ENCODE data around the gene STH.

STH gene

DNA sequence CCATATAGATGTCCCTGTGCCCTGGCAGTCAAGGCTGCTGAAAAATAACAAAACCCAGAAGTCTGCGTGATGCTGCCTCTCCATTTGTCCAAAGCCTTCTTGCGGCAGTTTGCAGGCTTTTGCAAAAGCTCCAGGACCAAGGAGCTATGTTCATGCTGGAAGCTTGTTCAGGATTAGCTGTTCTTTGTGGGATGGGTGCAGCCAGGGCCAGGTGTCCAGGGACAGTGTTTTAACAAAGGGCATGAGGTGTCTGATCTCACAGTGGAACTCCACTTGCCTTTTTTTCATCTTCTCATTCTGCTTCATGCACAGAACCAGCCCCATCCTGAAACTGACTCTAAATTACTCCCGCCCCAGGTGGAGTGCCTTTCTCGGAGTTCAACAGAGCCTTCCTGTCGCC, 31.7 kb upstream of the STH start:
- no peak for DNase-seq (ENCODE audit: low read depth in 4 of 4, low spot score in 1 of 4)

- DNase-seq (ENCODE audit: low read depth in 4 of 4, low spot score in 1 of 4) = no peak
Measured at GRCh38 chr17:45968732-45969131, 30.3 kb upstream of the STH start.

DNA sequence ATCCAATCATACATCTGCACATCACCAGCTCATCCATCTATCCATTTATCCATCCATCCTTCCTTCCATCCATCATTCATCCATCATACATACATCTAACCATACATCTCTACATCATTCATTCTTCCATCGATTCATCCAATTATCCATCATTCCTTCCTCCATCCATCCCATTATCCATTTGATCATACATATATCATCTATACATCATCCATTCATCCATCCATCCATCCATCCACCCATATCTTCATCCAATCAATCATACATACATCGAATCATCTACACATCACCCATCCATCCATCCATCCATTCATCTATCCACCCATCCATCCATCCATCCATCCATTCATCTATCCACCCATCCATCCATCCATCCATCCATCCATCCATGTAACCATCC, 29.3 kb upstream of the STH start:
- no peak for DNase-seq (ENCODE audit: low read depth in 4 of 4, low spot score in 1 of 4)

DNA sequence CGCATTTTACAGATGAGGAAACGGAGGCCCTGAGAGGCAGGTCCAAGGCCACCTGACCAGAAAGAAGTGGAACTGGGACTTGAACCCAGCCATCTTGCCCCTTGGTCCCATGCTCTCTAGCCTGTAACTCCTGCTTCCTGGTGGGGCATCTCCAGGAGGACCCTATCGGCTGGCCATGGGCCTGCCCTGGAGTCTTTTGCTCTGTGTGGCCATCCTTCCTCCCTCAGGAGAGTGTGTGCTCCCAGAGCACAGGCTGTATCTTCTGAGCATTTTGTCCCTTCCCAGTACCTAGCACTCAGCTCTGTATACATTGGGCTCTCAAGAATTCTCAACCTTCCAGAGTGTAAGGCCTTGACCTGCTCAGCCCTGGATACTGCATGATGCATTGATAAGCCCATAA, 28.4 kb upstream of the STH start:
- DNase-seq (ENCODE audit: low read depth in 4 of 4, low spot score in 1 of 4) = no peak

DNA sequence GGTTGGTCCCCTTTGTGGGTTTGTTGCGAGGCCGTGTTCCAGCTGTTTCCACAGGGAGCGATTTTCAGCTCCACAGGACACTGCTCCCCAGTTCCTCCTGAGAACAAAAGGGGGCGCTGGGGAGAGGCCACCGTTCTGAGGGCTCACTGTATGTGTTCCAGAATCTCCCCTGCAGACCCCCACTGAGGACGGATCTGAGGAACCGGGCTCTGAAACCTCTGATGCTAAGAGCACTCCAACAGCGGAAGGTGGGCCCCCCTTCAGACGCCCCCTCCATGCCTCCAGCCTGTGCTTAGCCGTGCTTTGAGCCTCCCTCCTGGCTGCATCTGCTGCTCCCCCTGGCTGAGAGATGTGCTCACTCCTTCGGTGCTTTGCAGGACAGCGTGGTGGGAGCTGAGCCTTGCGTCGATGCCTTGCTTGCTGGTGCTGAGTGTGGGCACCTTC, 27.3 kb upstream of the STH start:
- no peak for DNase-seq (ENCODE audit: low read depth in 4 of 4, low spot score in 1 of 4)

DNA sequence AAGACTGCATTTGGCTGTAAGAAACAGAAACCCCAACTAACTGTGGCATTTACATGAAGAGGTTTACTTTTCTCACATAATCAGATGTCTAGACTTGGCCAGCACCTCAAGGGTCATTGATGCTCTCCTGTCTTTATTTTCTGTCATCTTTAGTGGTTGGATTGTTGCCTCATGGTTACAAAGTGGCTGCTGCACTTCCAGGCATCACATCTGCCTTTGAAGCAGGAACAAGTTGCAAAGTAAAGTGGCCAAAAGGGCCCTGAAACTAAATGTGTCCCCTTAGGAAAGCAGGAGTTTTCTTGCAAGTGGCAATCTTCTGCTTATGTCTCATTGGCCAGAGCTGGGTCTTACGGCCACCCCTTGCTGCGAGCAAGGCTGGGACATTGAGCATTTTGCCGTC, 26.5 kb upstream of the STH start:
- no peak for DNase-seq (ENCODE audit: low read depth in 4 of 4, low spot score in 1 of 4)

DNA sequence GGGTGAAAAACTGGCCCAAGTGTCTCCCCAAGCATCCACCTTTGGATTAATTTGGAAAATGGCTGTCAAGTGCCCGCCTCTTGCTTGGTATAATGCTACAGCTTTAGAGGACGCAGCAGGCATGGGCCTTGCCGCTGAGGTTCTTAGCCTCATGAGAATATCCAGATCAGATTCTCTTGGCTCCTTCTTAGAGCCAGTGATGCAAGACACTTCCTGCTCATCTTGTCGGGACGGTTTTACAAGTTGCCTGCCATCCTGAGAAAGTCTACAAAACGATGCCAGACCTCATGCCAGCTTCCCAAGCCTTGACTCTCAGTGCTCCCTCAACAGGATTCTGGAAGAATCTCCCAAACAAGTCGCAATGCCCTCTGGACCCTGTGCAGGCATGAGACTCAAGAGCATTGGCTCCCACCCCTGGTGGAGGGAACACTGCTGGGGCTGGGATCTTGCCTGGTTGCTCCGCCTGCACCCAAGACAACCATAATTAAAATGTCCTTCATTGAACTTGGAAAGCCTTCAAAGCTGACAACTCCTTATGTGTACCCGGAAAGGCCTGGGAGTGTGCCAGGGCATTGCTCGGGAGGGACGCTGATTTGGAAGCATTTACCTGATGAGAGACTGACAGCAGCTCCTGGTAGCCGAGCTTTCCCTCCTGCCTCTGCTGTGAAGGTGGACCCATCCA, 25.8 kb upstream of the STH start:
- no peak for DNase-seq (ENCODE audit: low read depth in 4 of 4, low spot score in 1 of 4)

DNA sequence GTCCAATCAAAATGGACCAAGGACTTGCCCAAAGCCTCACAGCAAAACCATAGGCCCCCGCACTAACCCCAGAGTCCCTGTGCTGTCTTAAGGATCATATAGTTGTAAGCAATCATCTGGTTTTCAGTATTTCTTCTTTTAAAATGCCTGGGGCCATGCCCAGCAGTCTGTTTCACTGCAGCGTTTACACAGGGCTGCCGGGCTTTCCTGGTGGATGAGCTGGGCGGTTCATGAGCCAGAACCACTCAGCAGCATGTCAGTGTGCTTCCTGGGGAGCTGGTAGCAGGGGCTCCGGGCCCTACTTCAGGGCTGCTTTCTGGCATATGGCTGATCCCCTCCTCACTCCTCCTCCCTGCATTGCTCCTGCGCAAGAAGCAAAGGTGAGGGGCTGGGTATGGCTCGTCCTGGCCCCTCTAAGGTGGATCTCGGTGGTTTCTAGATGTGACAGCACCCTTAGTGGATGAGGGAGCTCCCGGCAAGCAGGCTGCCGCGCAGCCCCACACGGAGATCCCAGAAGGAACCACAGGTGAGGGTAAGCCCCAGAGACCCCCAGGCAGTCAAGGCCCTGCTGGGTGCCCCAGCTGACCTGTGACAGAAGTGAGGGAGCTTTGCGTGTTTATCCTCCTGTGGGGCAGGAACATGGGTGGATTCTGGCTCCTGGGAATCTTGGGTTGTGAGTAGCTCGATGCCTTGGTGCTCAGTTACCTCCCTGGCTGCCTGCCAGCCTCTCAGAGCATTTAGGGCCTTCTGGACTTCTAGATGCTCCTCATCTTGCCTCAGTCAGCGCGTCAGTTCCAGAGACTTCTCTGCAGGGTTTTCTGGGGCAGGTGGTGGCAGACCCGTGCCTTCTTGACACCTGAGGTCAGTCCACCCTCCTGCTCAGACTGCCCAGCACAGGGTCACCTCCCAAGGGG, 24.8 kb upstream of the STH start:
- no peak for DNase-seq (ENCODE audit: low read depth in 4 of 4, low spot score in 1 of 4)

GRCh38 chr17:45974916-45975630, 24.0 kb upstream of the STH start:
- no peak for DNase-seq (ENCODE audit: low read depth in 4 of 4, low spot score in 1 of 4)

DNA sequence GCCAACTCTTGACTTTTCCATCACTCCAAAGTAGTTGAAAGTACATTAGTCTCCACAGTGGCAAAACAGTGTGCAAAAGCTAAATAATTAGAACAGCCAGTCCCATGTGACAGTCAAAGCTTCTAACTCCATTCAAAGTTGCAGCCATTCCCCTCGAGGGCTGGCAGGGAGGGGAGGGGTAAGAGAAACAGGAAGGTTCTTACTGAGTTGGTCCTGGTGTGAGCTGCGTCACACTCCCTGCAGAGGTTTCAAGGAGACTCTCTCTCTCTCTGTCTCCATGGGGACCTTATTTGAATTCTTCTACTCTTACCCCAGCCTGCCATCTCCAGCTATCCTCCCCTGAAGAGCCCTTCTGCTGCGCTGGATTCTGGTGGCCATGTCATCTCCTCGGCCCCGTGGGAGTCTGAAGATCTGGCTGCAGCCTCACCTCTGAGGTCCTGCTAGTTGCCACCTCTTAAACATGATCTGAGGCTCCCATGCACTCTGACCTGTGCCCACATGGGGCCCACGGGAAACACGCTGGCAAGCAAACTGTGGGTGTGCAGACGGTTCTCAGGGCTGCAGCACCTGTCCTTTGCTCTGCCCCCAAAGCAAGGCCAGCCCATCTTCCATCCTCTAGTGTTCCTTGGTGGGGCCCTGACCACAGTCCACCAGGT, 23.3 kb upstream of the STH start:
- no peak for DNase-seq (ENCODE audit: low read depth in 4 of 4, low spot score in 1 of 4)

DNA sequence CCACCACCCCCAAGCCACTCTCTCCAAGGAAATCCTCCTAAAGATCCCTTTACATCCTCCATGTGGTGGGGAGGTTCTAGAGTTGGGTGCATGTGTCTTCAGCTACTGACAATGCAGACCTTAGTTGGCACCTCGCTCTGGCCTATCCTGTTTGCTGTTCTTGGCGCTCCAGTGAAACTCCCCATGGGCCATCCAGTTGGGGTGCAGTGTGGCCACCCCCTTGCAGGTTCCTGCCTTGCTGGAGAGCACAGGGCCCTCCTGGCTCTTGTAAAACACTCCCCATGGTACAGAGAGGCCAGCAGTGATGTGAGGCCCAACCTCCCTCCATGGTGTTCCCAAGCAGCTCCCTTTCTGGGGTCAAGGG, 22.7 kb upstream of the STH start:
- DNase-seq (ENCODE audit: low read depth in 4 of 4, low spot score in 1 of 4) = no peak

- no peak for DNase-seq (ENCODE audit: low read depth in 4 of 4, low spot score in 1 of 4)
Measured at GRCh38 chr17:45976755-45977505, 22.1 kb upstream of the STH start.

- no peak for DNase-seq (ENCODE audit: low read depth in 4 of 4, low spot score in 1 of 4)
Measured at GRCh38 chr17:45977506-45977824, 21.6 kb upstream of the STH start.

GRCh38 chr17:45977976-45978626, 20.9 kb upstream of the STH start:
- no peak for DNase-seq (ENCODE audit: low read depth in 4 of 4, low spot score in 1 of 4)

- no peak for DNase-seq (ENCODE audit: low read depth in 4 of 4, low spot score in 1 of 4)
Measured at GRCh38 chr17:45979137-45979536, 19.9 kb upstream of the STH start.

DNA sequence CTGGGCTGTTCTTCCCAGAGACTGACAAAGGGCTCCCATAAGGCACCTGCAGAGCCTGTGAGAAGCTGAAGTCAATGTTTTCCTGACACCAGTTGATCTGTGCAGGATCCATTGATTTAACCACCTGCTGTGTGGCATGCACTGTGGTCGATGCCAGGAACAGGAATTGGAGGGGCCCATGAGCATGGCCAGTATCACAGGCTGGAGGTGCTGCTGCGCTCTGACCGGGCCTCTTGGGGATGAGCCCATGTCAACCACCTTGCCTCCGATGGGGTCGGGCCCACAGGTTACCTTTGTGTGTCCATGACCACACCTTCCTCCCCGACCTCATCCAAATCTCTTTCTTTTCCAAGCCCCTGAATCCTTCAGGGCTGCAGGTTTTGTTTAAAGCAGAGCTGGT, 18.2 kb upstream of the STH start:
- DNase-seq (ENCODE audit: low read depth in 4 of 4, low spot score in 1 of 4) = no peak

DNA sequence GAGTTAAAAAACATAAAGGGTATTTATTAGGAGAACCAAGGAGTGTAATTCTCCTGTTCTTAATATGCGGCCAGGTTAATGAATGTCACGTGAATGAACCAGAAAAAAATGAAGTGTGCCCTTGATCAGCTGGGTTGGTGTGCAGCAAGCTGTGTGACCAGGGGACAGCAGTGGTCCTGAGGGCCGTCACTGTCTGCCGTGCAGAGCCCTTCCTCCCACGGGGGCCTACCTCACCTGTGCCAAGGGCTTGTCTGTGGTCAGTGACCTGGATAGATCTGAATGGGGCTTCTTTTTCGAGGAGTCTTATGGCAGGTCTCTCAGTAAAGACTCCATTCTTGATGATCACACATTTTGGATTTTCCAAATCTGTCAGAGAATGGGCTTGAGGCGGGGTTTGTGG, 17.7 kb upstream of the STH start:
- DNase-seq (ENCODE audit: low read depth in 4 of 4, low spot score in 1 of 4) = no peak

GRCh38 chr17:45982791-45983613, 16.0 kb upstream of the STH start:
- no peak for DNase-seq (ENCODE audit: low read depth in 4 of 4, low spot score in 1 of 4)

DNA sequence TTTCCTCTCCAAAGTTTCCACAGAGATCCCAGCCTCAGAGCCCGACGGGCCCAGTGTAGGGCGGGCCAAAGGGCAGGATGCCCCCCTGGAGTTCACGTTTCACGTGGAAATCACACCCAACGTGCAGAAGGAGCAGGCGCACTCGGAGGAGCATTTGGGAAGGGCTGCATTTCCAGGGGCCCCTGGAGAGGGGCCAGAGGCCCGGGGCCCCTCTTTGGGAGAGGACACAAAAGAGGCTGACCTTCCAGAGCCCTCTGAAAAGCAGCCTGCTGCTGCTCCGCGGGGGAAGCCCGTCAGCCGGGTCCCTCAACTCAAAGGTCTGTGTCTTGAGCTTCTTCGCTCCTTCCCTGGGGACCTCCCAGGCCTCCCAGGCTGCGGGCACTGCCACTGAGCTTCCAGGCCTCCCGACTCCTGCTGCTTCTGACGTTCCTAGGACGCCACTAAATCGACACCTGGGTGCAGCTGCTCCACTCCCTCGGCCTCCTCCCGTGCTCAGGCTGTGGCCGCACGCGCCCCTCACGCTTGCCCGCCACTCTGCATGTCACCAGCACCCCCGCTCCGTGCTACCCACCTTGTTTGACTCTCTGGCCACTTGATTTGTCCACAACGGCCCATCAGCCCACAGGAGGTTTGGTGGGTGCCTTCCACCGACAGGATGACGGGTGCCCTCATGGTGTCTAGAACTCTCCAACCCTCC, 15.3 kb upstream of the STH start:
- no peak for DNase-seq (ENCODE audit: low read depth in 4 of 4, low spot score in 1 of 4)
